NCI-H2196 (cell line): ENCODE data around the gene CHAF1B.

Source experiments
- DNase-seq: peaks from one replicate; lab custom pipeline; 2025; ENCODE audit not compliant: unreplicated experiment; lab: John Stamatoyannopoulos, UW

The CHAF1B gene

GRCh38 chr21:36425286-36425685 is 40.1 kb downstream of the CHAF1B start:
- no peak for DNase-seq

- DNase-seq = no peak
Measured at GRCh38 chr21:36427502-36427901, 42.3 kb downstream of the CHAF1B start.

- no peak for DNase-seq
Measured at GRCh38 chr21:36428761-36429432, 43.7 kb downstream of the CHAF1B start.

- DNase-seq = peak; percentile 69
Measured at GRCh38 chr21:36429947-36430546, 44.9 kb downstream of the CHAF1B start.

- DNase-seq = no peak
Measured at GRCh38 chr21:36430841-36431240, 45.6 kb downstream of the CHAF1B start.

GRCh38 chr21:36431252-36431651 is 46.1 kb downstream of the CHAF1B start:
- no peak for DNase-seq

- DNase-seq = no peak
Measured at GRCh38 chr21:36433059-36433709, 48.0 kb downstream of the CHAF1B start.

GRCh38 chr21:36434144-36434543 is 49.0 kb downstream of the CHAF1B start:
- no peak for DNase-seq

- no peak for DNase-seq
Measured at GRCh38 chr21:36436829-36437744, 51.9 kb downstream of the CHAF1B start.

GRCh38 chr21:36437745-36438128 is 52.5 kb downstream of the CHAF1B start:
- no peak for DNase-seq

GRCh38 chr21:36441715-36442114 is 56.5 kb downstream of the CHAF1B start:
- DNase-seq = no peak

GRCh38 chr21:36446301-36446700 is 61.1 kb downstream of the CHAF1B start:
- DNase-seq = no peak

- DNase-seq = no peak
Measured at GRCh38 chr21:36450511-36450910, 65.3 kb downstream of the CHAF1B start.

GRCh38 chr21:36451506-36451905 is 66.3 kb downstream of the CHAF1B start:
- DNase-seq = no peak

GRCh38 chr21:36452281-36452825 is 67.2 kb downstream of the CHAF1B start:
- DNase-seq = peak; percentile 12

GRCh38 chr21:36454093-36454531 is 68.9 kb downstream of the CHAF1B start:
- DNase-seq = no peak

- DNase-seq = no peak
Measured at GRCh38 chr21:36454706-36455105, 69.5 kb downstream of the CHAF1B start.

- no peak for DNase-seq
Measured at GRCh38 chr21:36456729-36457414, 71.7 kb downstream of the CHAF1B start.

- no peak for DNase-seq
Measured at GRCh38 chr21:36459098-36459497, 73.9 kb downstream of the CHAF1B start.

GRCh38 chr21:36460866-36461265 is 75.7 kb downstream of the CHAF1B start:
- DNase-seq = no peak
